CD14-positive monocyte (primary cell): Measurements from ENCODE around the gene RASGRP3. TPM values are rescaled to one million over a fixed set of nuclear protein-coding genes. Genes with fewer than 3 reads are reported as not detected.

Source experiments
- DNase-seq, 3 donors: peaks; one replicate each; pipeline ENCODE4 v3.0.0-alpha.2; 2011 to 2022
- H2AFZ ChIP-seq: 2 replicates; pipeline ENCODE4 v1.6.0; 2012; ENCODE audit warnings: mild to moderate bottlenecking, low read depth, low read length, inconsistent platforms; ENCODE audit not compliant: insufficient read depth, poor library complexity, severe bottlenecking
- H3K27ac ChIP-seq, 2 donors: 1 replicate in 1 of 2; 2 replicates in 1 of 2; pipeline ENCODE4 v1.5.1; 2012 to 2013; ENCODE audit warnings: low read length in 2 of 2, control low read depth in 1 of 2, inconsistent platforms in 1 of 2, low read depth in 1 of 2, mild to moderate bottlenecking in 1 of 2
- H3K27me3 ChIP-seq, 2 donors: one replicate each; pipeline versions ENCODE4 v1.6.0 to v1.6.1; 2011 to 2013; ENCODE audit warnings: low read length in 2 of 2; ENCODE audit not compliant: control insufficient read depth in 2 of 2, insufficient read depth in 2 of 2
- H3K36me3 ChIP-seq, 2 donors: replicated peaks in 1 of 2; 1 replicate in 1 of 2; 2 replicates in 1 of 2; pipeline versions ENCODE4 v1.5.1 to v1.6.1; 2012 to 2013; ENCODE audit warnings: low read length in 2 of 2, control low read depth in 1 of 2, inconsistent platforms in 1 of 2, mild to moderate bottlenecking in 1 of 2; ENCODE audit not compliant: insufficient read depth in 2 of 2, control insufficient read depth in 1 of 2
- H3K4me1 ChIP-seq, 2 donors: 1 replicate in 1 of 2; 2 replicates in 1 of 2; pipeline versions ENCODE4 v1.5.1 to v1.6.1; 2012 to 2013; ENCODE audit warnings: low read length in 2 of 2, control low read depth in 1 of 2, inconsistent platforms in 1 of 2, mild to moderate bottlenecking in 1 of 2, moderate library complexity in 1 of 2; ENCODE audit not compliant: insufficient read depth in 2 of 2, control insufficient read depth in 1 of 2
- H3K4me2 ChIP-seq: replicated peaks from 2 replicates; pipeline ENCODE3; 2012; ENCODE audit warnings: low read length, moderate library complexity, mild to moderate bottlenecking; ENCODE audit not compliant: poor library complexity, severe bottlenecking; ENCODE audit errors: extremely low read depth
- H3K4me3 ChIP-seq, 3 experiments: fragments of 200-600 bp in 1 of 3; sonication (generic) in 1 of 3; replicated peaks in 1 of 3; 1 replicate in 2 of 3; 2 replicates in 1 of 3; pipeline ENCODE4 v1.5.1; 2011 to 2013; ENCODE audit warnings: low read length in 3 of 3, mild to moderate bottlenecking in 3 of 3, control low read depth in 2 of 3, low read depth in 2 of 3, inconsistent platforms in 1 of 3, moderate library complexity in 1 of 3
- H3K79me2 ChIP-seq: 2 replicates; pipeline ENCODE4 v1.6.0; 2012; ENCODE audit warnings: mild to moderate bottlenecking, control low read depth, inconsistent platforms, low read length, moderate library complexity; ENCODE audit not compliant: insufficient read depth
- H3K9ac ChIP-seq: 2 replicates; pipeline ENCODE4 v1.6.0; 2017; ENCODE audit warnings: low read length, mild to moderate bottlenecking; ENCODE audit not compliant: insufficient read depth, poor library complexity, severe bottlenecking
- H3K9me3 ChIP-seq, 2 donors: replicated peaks in 1 of 2; 1 replicate in 1 of 2; 2 replicates in 1 of 2; pipeline versions ENCODE4 v1.5.1 to v1.6.1; 2012 to 2013; ENCODE audit warnings: low read length in 2 of 2, control low read depth in 1 of 2; ENCODE audit not compliant: control insufficient read depth in 1 of 2, insufficient read depth in 1 of 2
- H4K20me1 ChIP-seq: 2 replicates; pipeline ENCODE4 v1.6.0; 2012; ENCODE audit warnings: mild to moderate bottlenecking, low read length, control low read depth, moderate library complexity; ENCODE audit not compliant: insufficient read depth
- H3K27ac Mint-ChIP-seq, 7 donors: one replicate each; pipeline ENCODE4 v1.8.0; 2020; ENCODE audit warnings: mild to moderate bottlenecking in 7 of 7, mixed read lengths in 7 of 7, moderate library complexity in 6 of 7, inconsistent platforms in 2 of 7
- H3K27me3 Mint-ChIP-seq, 3 donors: one replicate each; pipeline ENCODE4 v1.8.0; 2021 to 2022; ENCODE audit warnings: low read depth in 3 of 3, mild to moderate bottlenecking in 3 of 3, mixed read lengths in 3 of 3, moderate library complexity in 3 of 3, inconsistent platforms in 1 of 3
- H3K36me3 Mint-ChIP-seq, 2 donors: one replicate each; pipeline ENCODE4 v1.8.0; 2020; ENCODE audit warnings: mixed read lengths in 2 of 2, inconsistent platforms in 1 of 2, mild to moderate bottlenecking in 1 of 2
- H3K4me1 Mint-ChIP-seq: one replicate; pipeline ENCODE4 v1.8.0; 2020; ENCODE audit warnings: mild to moderate bottlenecking, mixed read lengths
- H3K4me3 Mint-ChIP-seq, 2 donors: one replicate each; pipeline ENCODE4 v1.8.0; 2020; ENCODE audit warnings: mild to moderate bottlenecking in 2 of 2, mixed read lengths in 2 of 2, moderate library complexity in 1 of 2
- H3K9me3 Mint-ChIP-seq, 7 donors: one replicate each; pipeline ENCODE4 v1.8.0; 2020 to 2022; ENCODE audit warnings: mixed read lengths in 7 of 7, mild to moderate bottlenecking in 6 of 7, moderate library complexity in 6 of 7, inconsistent platforms in 2 of 7
- WGBS: methylation state at CpG from one replicate; pipeline ENCODE4 v1.1.5; 2013; ENCODE audit warnings: missing lambda C conversion rate; ENCODE audit not compliant: insufficient coverage; 5-methylcytosine and 5-hydroxymethylcytosine counted together
- intact Hi-C, 2 donors: fragments of 100-400 bp; cut with micrococcal nuclease; formaldehyde crosslinking; loops; one replicate each; pipeline versions ENCODE4 v1.15.0 to v1.15.1; 2023
- polyA plus RNA-seq, 3 donors: library from polyadenylated mRNA; depleted of rRNA in 1 of 3; unstranded in 2 of 3; stranded (reverse) in 1 of 3; fragments of 300-500 nt in 2 of 3; fragments of >200 nt in 1 of 3; fragmentation: Illumina TruSeq in 2 of 3; gene quantifications; 1 replicate in 2 of 3; 2 replicates in 1 of 3; pipeline ENCODE4 v1.2.3, GENCODE V29; 2012 to 2021
- TF ChIP-seq, protein P1 (sequence below): fragments of 200-600 bp; IDR thresholded peaks from one replicate; pipeline ENCODE4 v1.8.0; 2022; ENCODE audit warnings: antibody characterized with exemption, mild to moderate bottlenecking

Gene RASGRP3
- polyA plus RNA-seq, 3 donors: 0.62 to 0.89 (median 0.84) TPM

DNA sequence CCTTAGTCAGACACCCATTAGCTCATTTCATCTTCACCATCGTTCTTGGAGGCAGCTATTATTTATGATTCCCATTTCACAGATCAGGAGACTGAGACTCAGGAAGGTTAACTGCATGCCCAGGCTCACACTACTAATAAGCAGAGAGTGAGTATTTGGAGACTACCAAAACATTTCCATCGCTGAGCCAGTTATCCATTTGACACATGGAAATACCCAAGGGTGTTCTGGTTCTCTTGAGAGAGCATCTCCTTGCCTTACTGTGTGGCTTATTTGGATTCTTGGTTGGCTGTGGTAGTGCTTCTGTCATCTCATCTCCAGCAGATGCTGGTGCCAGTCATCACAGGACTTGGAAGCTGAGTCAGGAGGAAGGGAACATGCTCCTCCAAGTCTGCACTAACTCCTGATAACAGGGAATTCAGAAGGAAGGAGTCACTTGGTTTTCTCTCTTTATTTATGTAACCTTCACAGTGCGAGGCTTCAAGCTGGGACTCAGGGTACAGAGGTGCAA lies 55.2 kb downstream of the RASGRP3 start:
- DNase-seq: no peak
- peaks cover 0 to 9% (median 0%) of the 10 kb centered on the region in 7 donors for H3K9me3 Mint-ChIP-seq
- no peaks in the 10 kb centered on the region for H3K79me2 ChIP-seq
- no peaks in the 10 kb centered on the region for H3K9me3 ChIP-seq
- no peaks in the 10 kb centered on the region for H3K27me3 ChIP-seq
- no peaks in the 10 kb centered on the region for H3K36me3 ChIP-seq
- no peak overlapping the region for H3K4me3 ChIP-seq
- H2AFZ ChIP-seq: no peak overlapping the region
- H3K9ac ChIP-seq: no peak overlapping the region
- peaks cover 18% of the 10 kb centered on the region for H3K4me1 Mint-ChIP-seq
- H3K27ac Mint-ChIP-seq: no peak overlapping the region
- peaks cover 3% of the 10 kb centered on the region in 2 donors for H3K4me1 ChIP-seq
- intact Hi-C loops: no loop called here
- 100% methylated on average over 2 of the region's 3 CpGs for WGBS
- H3K27ac ChIP-seq: no peak overlapping the region
- H4K20me1 ChIP-seq: no peaks in the 10 kb centered on the region
- TF ChIP-seq, protein P1, sequence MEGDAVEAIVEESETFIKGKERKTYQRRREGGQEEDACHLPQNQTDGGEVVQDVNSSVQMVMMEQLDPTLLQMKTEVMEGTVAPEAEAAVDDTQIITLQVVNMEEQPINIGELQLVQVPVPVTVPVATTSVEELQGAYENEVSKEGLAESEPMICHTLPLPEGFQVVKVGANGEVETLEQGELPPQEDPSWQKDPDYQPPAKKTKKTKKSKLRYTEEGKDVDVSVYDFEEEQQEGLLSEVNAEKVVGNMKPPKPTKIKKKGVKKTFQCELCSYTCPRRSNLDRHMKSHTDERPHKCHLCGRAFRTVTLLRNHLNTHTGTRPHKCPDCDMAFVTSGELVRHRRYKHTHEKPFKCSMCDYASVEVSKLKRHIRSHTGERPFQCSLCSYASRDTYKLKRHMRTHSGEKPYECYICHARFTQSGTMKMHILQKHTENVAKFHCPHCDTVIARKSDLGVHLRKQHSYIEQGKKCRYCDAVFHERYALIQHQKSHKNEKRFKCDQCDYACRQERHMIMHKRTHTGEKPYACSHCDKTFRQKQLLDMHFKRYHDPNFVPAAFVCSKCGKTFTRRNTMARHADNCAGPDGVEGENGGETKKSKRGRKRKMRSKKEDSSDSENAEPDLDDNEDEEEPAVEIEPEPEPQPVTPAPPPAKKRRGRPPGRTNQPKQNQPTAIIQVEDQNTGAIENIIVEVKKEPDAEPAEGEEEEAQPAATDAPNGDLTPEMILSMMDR: no peak
- H3K4me2 ChIP-seq: no peak overlapping the region
- H3K27me3 Mint-ChIP-seq: peaks cover 0 to under 1% (median 0%) of the 10 kb centered on the region in 3 donors
- peaks cover 0 to 2% of the 10 kb centered on the region in 2 donors for H3K36me3 Mint-ChIP-seq
- H3K4me3 Mint-ChIP-seq: no peak overlapping the region

GRCh38 chr2:33532146-33532545 lies 55.7 kb downstream of the RASGRP3 start:
- Histone ChIP-seq H3K9me3 (peaks cover 0 to under 1% of the 10 kb centered on the region in 2 donors), H3K27me3 (no peaks in the 10 kb centered on the region), H2AFZ (no peak overlapping the region), H3K27ac (no peak overlapping the region), H3K9ac (no peak overlapping the region), H3K36me3 (no peaks in the 10 kb centered on the region), H4K20me1 (no peaks in the 10 kb centered on the region), H3K79me2 (no peaks in the 10 kb centered on the region), H3K4me2 (no peak overlapping the region), H3K4me1 (peaks cover 3% of the 10 kb centered on the region in 2 donors), H3K4me3 (no peak overlapping the region)
- Mint-ChIP-seq H3K4me1 (peaks cover 16% of the 10 kb centered on the region), H3K36me3 (peaks cover 0 to 2% of the 10 kb centered on the region in 2 donors), H3K9me3 (peaks cover 0 to 12% (median 0%) of the 10 kb centered on the region in 7 donors), H3K27ac (no peak overlapping the region), H3K27me3 (peaks cover 0 to 1% (median 0%) of the 10 kb centered on the region in 3 donors), H3K4me3 (no peak overlapping the region)
- intact Hi-C loops: no loop called here
- 100% methylated on average over 1 of the region's 8 CpGs for WGBS
- TF ChIP-seq, protein P1: no peak
- DNase-seq: no peak
